Measurements from ENCODE around the gene GMDS. TPM values are rescaled to one million over a fixed set of nuclear protein-coding genes. Genes with fewer than 3 reads are reported as not detected.

Gene GMDS
- total and polyA plus RNA-seq, 2 of the 4 experiments (the other 2 are of a cell fraction), result 7.3 to 21.9 TPM

GRCh38 chr6:1853761-1854160 is 391.6 kb downstream of the GMDS start:
- Histone ChIP-seq H3K79me1 (ENCODE audit: low read depth in 1 of 2, low read length in 2 of 2) (no peaks in the 10 kb centered on the region), H2AK9ac (replicated peaks; ENCODE audit: low read depth, low read length, poor library complexity) (no peak overlapping the region), H4K8ac (ENCODE audit: low read depth in 2 of 2, low read length in 2 of 2) (no peak overlapping the region), H3K4me3 (ENCODE audit: insufficient read depth, low read depth, low read length) (no peak overlapping the region), H3K14ac (replicated peaks; ENCODE audit: low read depth, low read length) (no peak overlapping the region), H3K56ac (ENCODE audit: extremely low read depth, insufficient read depth, low read length) (no peak overlapping the region), H2AFZ (replicated peaks; ENCODE audit: low read length, poor library complexity) (no peak overlapping the region), H3K9ac (ENCODE audit: low read depth, low read length) (no peak overlapping the region), H4K91ac (ENCODE audit: insufficient read depth, low read depth, low read length) (no peak overlapping the region), H2BK5ac (ENCODE audit: low read depth, low read length, poor library complexity, severe bottlenecking) (no peak overlapping the region), H3K4me1 (ENCODE audit: control insufficient read depth, insufficient read depth, low read length) (no peaks in the 10 kb centered on the region), H3K4ac (ENCODE audit: low read depth, low read length) (no peak overlapping the region), H2AK5ac (ENCODE audit: low read depth, low read length) (no peak overlapping the region), H4K5ac (ENCODE audit: low read depth, low read length) (no peak overlapping the region), H2BK20ac (ENCODE audit: low read depth, low read length) (no peak overlapping the region), H3K27me3 (ENCODE audit: control insufficient read depth, insufficient read depth, low read length) (no peaks in the 10 kb centered on the region), H3K18ac (ENCODE audit: low read depth, low read length) (no peak overlapping the region), H3K4me2 (ENCODE audit: low read depth, low read length) (no peak overlapping the region), H3K36me3 (ENCODE audit: control insufficient read depth, insufficient read depth, low read length) (no peaks in the 10 kb centered on the region; the same call in 1 of the 2 replicates), H3K23ac (ENCODE audit: low read depth, low read length) (no peak overlapping the region), H2BK15ac (ENCODE audit: low read depth, low read length) (no peak overlapping the region), H3K27ac (ENCODE audit: insufficient read depth, low read length) (no peak overlapping the region), H3K9me1 (ENCODE audit: insufficient read depth, low read length) (no peaks in the 10 kb centered on the region; the same call in 1 of the 2 replicates), H3K9me3 (ENCODE audit: control insufficient read depth, insufficient read depth, low read length) (no peaks in the 10 kb centered on the region), H4K20me1 (ENCODE audit: insufficient read depth, low read length) (no peaks in the 10 kb centered on the region), H2BK120ac (ENCODE audit: low read depth, low read length) (no peak overlapping the region)
- in situ Hi-C loops (cut with MboI; ENCODE audit: low sequenced_read_pairs), result no loop called here
- POLR2A ChIA-PET (ENCODE audit: unreplicated experiment), result no interaction called here
- intact Hi-C loops (cut with micrococcal nuclease), result no loop called here
- dilution Hi-C loops (cut with HindIII; ENCODE audit: low sequenced_read_pairs, unreplicated experiment), result no loop called here
- TF ChIP-seq MXI1 (IDR thresholded peaks at IDR 0.05; ENCODE audit: borderline replicate concordance, low read depth, low read length) (no peak), USF2 (IDR thresholded peaks at IDR 0.05; ENCODE audit: low read depth, low read length) (no peak)
- DNase-seq (no peak), ATAC-seq (ENCODE audit: low read depth) (no peak)
- no CpG with 5 or more reads among the region's 1 CpG for WGBS, 2 experiments (ENCODE audit: extremely low coverage in 2 of 2, insufficient read length in 1 of 2)
- no TSS peak for BruUV-seq (replicated peaks)
- CTCF ChIA-PET, result no interaction called here
